NB4 (cell line): ENCODE measurements around the gene TANC1.

Source experiments
- DNase-seq: peaks from one replicate; pipeline ENCODE4 v3.0.0; 2010; ENCODE audit warnings: low read depth
- H3K4me3 ChIP-seq: one replicate; pipeline ENCODE4 v1.5.1; 2011; ENCODE audit warnings: mild to moderate bottlenecking, low read depth, low read length, moderate library complexity
- MYC ChIP-seq: IDR thresholded peaks from 2 replicates; pipeline ENCODE4 v1.6.1; 2011; ENCODE audit warnings: low read depth, low read length
- POLR2A ChIP-seq: IDR thresholded peaks from 2 replicates; pipeline ENCODE4 v1.6.1; 2011; ENCODE audit warnings: mild to moderate bottlenecking; ENCODE audit not compliant: insufficient read length; ENCODE audit errors: extremely low read depth
- TF ChIP-seq, protein P1 (sequence below): IDR thresholded peaks from 2 replicates; pipeline ENCODE4 v1.6.1; 2011; ENCODE audit warnings: low read depth, low read length
- TF ChIP-seq, protein P2 (sequence below): IDR thresholded peaks from one replicate; pipeline ENCODE4 v1.5.1; 2012; ENCODE audit warnings: low read depth, low read length

TANC1 gene

DNA sequence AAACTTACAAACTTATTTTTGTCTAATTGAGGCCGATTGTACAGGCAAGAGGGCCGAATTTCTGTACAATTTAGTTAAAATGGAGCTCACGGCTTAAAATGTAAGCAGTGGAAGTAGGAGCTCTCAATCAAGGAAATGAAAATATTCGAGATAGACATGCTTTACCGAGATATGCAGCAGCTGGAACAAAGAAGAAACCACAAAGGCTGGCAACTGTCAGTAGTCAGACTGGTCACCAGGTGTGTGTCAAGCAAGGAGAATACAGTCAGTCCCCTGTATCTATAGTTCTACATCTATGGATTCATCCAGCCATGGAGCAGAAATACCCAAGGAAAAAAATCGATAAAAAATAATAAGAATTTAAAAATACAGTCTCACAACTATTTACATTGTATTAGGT lies 195.5 kb downstream of the TANC1 start:
- H3K4me3 ChIP-seq: no peak overlapping the region
- TF ChIP-seq POLR2A (no peak), MYC (no peak)
- TF ChIP-seq, protein P1, sequence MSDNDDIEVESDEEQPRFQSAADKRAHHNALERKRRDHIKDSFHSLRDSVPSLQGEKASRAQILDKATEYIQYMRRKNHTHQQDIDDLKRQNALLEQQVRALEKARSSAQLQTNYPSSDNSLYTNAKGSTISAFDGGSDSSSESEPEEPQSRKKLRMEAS: no peak
- TF ChIP-seq, protein P2, sequence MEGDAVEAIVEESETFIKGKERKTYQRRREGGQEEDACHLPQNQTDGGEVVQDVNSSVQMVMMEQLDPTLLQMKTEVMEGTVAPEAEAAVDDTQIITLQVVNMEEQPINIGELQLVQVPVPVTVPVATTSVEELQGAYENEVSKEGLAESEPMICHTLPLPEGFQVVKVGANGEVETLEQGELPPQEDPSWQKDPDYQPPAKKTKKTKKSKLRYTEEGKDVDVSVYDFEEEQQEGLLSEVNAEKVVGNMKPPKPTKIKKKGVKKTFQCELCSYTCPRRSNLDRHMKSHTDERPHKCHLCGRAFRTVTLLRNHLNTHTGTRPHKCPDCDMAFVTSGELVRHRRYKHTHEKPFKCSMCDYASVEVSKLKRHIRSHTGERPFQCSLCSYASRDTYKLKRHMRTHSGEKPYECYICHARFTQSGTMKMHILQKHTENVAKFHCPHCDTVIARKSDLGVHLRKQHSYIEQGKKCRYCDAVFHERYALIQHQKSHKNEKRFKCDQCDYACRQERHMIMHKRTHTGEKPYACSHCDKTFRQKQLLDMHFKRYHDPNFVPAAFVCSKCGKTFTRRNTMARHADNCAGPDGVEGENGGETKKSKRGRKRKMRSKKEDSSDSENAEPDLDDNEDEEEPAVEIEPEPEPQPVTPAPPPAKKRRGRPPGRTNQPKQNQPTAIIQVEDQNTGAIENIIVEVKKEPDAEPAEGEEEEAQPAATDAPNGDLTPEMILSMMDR: no peak
- no peak for DNase-seq

DNA sequence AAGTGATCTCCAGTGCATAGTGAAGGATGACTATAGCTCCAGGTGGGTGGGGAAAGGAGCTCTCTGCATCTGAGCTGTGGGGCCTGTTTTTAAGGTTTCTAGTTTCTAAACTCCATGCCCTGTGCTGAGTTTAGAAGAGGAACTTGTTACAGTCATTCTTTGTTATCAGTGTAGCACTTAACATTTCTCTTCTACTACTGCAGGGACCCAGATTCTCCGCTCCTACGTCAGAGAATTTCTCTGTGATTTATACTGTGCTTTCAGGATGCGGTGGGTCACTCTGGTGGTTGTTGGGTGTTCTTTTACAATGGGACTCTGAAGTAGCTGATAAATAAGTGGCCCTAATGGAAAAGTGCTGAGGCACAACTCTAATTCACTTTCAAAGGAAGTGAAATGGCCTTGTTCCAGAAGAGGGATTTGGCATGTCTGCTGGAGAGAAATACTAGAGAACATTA lies 196.0 kb downstream of the TANC1 start:
- no peak overlapping the region for H3K4me3 ChIP-seq
- TF ChIP-seq POLR2A: no peak
- no peak for DNase-seq

DNA sequence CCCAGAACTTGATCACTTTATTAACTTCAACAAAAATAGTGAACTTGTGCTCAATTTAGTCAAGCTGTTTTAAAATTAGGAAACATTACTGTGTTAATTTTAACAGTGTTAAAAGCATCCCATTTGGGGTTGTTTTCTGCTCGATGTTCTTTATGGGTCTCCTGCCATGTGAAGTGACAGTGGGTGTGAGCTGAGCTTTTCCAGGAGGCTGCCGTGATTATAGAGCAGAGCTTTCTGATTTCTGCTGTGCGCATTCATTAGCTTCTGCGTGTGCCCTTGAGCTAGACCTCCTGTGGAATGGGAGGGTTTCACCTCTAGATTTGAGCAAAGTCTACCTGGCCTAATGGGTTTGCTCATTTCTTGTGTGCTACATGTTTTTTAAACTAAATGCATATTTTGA lies 196.6 kb downstream of the TANC1 start:
- no peak overlapping the region for H3K4me3 ChIP-seq
- no peak for DNase-seq
- TF ChIP-seq MYC (no peak), POLR2A (no peak)

DNA sequence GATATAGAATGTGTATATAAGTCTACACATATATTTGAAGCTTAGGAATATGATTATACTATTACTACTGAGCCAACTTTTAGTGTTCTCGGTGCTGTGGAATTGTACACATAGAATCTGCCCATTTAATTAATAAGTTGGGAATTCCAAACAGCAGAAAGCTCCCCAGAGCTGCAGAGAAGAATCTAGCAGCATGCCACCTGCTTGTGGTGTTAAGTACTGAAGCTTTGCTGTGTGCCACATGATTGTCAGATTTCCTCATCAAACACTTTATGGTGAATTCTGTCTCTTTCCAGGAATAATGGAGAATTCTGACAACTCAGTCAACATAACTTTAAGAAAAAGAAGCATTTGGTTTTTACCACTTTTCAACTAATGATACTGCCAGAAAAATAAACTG lies 200.3 kb downstream of the TANC1 start:
- TF ChIP-seq POLR2A (no peak), MYC (no peak)
- TF ChIP-seq, protein P2: no peak
- TF ChIP-seq, protein P1: no peak
- no peak for DNase-seq

GRCh38 chr2:159169187-159169586 lies 200.7 kb downstream of the TANC1 start:
- DNase-seq: no peak
- TF ChIP-seq POLR2A: no peak
- no peak for TF ChIP-seq MYC
- TF ChIP-seq, protein P1: no peak
- TF ChIP-seq, protein P2: no peak
- no peak overlapping the region for H3K4me3 ChIP-seq

More for the DNA sequence above, 200.3 kb downstream of the TANC1 start:
- no peak overlapping the region for H3K4me3 ChIP-seq

GRCh38 chr2:159172403-159172802 lies 204.0 kb downstream of the TANC1 start:
- DNase-seq: no peak
- TF ChIP-seq, protein P2: no peak
- TF ChIP-seq POLR2A (no peak), MYC (no peak)
- TF ChIP-seq, protein P1: no peak
- H3K4me3 ChIP-seq: no peak overlapping the region

- H3K4me3 ChIP-seq: no peak overlapping the region
- DNase-seq: no peak
- TF ChIP-seq, protein P2: no peak
- TF ChIP-seq POLR2A (no peak), MYC (no peak)
- TF ChIP-seq, protein P1: no peak
These were observed 206.3 kb downstream of the TANC1 start for GRCh38 chr2:159174759-159175158.
